Stimulated activated CD4-positive, alpha-beta T cell treated with anti-CD3 and anti-CD28 coated beads, Interleukin-12 subunit alpha, Interleukin-12 subunit beta, amount 100 ng/mL, for 24 hours (primary cell): ENCODE measurements around the gene SLC10A2.

Source experiments
- DNase-seq, 2 experiments: peaks; one replicate each; pipeline ENCODE4 v3.0.0-alpha.2; 2020; ENCODE audit warnings: low read depth in 2 of 2

Gene SLC10A2

DNA sequence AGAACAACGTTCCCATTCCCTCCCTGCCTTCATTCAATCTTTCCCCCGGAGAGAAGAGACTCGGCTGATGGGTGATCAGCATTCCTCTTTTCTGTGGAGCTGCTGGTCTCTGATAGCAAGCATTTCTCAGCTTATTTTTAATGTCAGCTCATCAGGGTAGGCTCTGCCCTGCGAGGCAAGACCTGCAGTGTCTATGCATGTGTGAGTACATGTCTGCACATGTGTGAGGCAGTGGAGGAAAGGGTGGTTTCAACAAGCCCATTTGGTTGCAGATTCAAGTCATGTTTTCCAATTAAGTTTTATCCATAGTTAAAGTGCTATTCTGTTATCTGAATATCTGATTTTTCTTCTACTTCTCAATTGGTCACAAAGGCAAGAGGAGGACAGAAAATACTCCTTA is 19.5 kb downstream of the SLC10A2 start:
- no peak for DNase-seq

DNA sequence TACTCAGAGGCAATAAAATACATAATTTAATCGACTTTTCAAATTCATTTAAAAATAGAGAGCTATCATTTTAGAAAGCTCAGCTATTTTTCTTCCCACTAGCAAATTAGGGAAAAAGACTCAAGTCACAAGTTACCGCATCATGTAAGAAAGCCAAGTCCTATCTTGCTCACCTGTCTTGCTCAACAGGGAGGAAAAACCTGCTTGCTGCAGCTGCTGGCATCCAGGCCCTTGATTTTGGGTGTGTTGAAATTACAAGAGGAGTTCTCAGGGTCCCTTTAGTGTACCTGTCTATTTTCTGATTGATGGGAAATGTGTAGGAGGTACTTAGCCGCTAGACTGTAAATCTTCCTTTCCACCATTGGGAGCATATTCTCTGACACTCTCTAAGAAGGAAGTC is 22.2 kb downstream of the SLC10A2 start:
- no peak for DNase-seq

DNA sequence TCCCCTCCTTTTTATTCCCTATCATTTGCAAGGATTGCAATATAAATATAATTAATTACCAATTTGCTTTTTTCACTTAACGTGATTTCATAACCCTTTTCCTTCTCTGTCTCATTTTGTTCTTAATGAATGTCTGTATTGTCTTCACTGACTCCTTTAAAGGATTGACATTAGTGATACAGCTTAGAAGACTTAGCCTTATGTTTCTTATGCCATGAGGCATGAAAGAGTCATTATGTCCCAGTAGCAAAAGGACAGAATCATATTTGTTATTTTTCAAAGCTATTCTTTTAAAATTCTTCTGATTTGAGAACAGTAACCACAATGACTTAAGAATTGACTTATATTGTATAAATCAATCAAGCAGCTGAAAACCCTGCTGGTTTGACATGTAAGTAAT is 26.2 kb downstream of the SLC10A2 start:
- no peak for DNase-seq

DNA sequence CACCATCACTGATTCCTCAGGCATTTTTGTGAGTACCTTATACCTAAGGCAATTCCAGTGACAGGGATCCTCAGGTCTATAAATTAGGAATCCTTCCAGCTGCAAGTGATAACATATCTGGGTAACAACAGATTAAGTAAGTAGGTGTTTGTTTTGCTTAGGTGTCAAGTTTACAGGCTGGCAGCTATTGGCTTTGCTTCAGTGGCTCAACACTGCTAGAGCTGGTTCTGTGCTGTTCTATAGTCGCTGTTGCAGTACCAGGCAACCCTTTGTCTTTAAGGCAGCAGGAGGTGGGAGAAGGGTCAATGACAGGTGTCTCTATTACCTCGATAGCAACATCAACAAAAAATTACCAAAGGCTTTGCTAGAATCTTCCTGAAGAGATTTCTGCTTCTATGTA is 27.0 kb downstream of the SLC10A2 start:
- DNase-seq: no peak

DNA sequence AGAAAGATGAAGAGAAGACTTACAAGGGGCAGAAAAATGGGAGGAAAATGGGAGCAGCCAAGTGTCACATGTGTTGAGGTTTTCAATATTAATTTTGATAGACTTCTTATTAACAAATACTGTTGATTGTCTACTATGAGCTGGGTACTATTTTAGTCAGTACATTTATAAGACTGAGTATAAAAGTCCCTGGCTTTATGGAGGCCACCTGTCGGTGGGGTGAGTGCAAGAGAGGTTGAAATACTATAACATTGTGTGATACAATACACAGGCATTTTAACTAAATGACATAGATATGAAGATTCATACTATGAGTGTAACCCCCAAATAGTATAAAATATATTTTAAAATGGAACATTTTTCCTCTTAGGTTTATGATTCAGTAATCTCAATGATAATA is 29.9 kb downstream of the SLC10A2 start:
- no peak for DNase-seq

DNA sequence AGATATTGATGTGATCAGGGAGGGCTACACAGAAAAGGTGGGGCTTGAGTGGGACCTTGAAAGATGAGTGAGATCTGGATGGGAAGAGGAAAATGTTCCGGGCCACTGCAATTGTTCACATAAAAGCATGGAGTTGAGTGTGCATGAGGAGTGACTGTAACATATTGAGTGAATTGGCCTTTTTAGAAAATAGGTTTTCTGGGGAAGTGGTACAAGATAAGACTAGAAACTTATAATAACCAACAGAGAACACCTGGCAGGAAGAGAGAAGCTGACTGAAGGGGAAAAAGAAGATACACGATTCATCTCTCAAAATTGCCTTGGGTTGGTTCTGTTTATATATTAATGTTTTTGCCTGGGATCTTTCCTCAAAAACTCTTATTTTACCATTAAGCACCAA is 32.2 kb downstream of the SLC10A2 start:
- no peak for DNase-seq

DNA sequence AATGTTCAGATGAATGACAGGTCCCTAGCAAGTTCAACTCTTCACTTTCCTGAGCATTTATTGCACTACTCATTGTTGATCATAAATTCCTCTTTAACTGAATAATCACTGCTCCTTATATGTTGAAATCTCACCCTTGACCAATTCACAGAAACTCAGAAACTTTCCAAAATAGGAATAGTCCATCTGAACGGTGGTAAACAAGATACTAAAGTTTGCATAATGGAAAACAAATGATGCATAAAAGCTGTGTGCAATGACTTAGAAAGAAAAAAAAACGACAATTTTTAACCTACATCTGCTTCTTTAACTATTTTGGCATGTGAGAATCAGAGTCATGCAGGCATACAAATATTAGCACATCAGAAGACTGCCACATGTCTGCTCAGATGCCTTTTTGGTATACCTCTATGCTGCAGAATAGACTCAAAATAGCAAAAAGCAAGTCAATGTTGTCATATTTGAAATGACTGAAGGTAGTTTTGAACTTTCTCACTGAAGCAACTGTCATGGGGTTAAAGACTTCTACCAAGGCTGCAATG is 34.8 kb downstream of the SLC10A2 start:
- DNase-seq: no peak

DNA sequence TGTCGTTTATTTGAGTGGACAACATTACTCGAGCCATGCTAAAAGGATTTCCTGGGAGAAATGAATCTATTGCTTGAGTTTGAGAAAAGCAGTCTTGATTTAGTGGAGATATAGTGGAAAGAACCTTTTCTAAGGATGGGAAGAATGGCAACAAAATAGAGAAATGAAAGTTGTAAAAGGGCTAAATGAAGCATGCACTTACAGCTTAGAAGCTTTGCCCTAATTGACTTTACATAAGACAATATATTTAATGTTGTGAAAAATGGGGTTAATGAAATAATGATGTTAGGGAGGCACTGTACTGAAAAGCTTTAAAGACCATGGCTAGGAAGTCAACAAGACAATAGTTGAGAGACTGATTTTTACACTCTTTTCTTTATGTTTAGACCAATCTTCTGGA is 35.4 kb downstream of the SLC10A2 start:
- no peak for DNase-seq

DNA sequence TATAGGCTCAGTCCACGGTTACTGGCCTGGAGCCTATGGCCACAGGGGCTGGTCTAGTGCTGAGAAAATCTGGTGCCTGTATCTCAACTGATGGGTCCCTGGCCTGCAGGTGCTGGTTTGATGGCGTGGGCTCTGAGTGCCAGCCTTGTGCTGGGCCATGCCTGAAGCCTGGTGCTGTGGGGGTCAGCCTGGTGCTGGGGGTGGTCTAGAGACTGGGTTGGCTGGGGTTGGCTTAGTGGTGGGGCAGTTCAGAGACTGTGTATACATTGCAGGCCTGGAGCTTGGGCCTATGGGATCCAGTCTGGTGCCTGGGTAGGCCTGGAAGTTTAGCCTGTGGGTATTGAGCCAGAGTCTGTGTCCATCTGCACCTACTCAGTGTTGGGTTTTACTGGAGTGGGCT is 36.4 kb downstream of the SLC10A2 start:
- no peak for DNase-seq

DNA sequence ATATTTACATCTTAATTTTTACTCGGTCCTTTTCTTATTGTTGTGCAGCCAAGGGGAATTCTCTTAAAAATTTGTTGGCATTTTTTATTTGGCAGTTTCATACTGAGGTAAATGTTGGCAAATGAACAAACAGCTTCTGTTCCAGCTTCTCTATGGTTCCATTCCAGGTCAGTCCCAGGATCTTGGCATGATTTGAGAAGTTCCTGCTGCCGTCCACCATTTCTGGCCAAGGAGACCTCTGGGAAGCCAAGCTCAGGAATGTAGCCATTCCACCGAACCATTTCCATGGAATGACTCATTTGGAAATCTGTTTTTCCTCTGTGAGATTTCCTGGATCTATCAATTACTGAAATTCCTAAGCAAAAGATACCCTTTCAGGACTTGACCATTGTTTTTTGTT is 43.9 kb downstream of the SLC10A2 start:
- no peak for DNase-seq

DNA sequence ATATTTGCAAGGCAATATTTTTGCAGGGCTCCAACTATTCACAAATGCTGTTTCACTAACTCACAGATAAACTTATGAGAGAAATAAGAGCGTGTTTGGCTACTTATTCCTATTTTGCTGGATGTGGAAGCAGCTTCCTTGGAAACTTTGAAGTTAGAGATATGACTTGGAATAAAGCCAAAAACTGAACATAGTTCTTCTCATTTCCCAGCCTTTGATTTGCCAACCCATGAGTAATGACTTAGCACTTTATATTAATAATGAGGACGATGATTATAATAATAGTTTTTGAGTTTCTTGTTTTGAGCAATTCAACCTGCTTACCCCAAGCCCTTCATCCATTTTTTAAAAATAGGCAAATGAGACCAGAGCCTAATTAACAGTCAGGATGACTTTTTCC is 47.7 kb downstream of the SLC10A2 start:
- no peak for DNase-seq

DNA sequence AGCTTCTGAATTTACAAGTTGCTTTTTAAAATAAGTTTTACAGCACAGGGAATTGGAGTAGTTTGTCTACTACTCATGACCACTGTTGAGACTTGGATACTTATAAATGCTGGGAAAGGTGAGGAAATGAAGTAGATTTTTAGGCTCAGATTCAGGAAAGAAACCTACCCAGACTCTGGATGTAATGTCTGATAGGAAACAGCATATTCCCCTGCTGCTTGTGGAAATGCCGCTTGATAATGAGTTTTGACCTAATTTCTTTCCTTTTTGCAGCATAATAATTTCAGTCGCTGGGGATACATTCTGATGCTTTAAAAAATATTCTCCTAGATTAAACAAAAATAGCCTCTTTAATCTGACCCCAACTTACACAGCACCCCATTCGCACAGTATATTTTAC is 53.6 kb downstream of the SLC10A2 start:
- no peak for DNase-seq

DNA sequence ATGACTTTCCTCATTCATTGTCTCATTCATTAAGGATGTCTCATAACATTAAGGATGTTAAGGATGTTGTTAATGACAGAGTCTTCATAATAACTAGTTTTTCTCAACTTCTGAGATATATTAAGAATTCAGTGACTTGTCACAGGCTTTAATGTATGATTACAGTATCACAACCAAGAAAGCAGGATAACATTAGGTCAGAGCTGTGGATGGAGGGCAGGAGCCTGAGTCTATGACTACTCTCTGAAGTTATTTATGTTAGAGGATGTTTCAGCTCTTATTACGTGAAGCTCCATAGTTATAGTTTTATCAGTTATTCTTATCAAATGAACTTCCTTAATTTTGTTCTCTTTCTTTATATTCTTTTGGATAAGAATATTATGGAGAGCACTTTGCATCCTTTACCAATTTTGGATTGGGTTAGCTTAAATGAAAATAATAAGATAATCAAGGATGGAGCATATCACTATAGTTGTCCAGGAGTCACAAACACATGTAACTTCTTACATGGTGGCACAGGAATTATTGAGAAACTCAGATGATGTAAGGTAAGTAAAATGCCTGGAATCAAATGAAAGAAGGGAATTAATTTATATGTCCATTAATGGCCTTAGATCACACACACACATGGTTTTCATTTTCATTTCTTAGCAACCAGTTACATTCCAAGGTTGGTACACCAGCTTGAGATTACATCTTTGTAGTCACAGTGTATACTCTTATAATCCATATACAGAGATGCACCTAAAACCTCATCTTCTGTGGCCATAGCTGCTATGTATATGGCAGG is 57.0 kb downstream of the SLC10A2 start:
- DNase-seq: no peak

DNA sequence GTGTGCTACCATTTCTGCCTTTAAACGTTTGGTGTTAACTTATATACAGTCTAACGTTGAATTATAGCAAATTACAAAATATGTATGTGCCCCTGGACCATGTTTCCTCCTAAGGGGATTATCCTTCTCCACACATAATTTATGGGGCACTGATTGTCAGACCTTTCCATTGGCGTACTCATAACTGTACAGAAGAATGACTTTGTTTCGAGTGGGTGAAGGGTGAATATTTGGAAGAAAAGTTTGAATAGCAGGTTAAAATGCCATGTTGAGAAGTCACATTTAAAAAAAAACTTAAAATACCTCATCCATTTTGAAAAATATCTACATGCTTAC is 58.8 kb downstream of the SLC10A2 start:
- no peak for DNase-seq

DNA sequence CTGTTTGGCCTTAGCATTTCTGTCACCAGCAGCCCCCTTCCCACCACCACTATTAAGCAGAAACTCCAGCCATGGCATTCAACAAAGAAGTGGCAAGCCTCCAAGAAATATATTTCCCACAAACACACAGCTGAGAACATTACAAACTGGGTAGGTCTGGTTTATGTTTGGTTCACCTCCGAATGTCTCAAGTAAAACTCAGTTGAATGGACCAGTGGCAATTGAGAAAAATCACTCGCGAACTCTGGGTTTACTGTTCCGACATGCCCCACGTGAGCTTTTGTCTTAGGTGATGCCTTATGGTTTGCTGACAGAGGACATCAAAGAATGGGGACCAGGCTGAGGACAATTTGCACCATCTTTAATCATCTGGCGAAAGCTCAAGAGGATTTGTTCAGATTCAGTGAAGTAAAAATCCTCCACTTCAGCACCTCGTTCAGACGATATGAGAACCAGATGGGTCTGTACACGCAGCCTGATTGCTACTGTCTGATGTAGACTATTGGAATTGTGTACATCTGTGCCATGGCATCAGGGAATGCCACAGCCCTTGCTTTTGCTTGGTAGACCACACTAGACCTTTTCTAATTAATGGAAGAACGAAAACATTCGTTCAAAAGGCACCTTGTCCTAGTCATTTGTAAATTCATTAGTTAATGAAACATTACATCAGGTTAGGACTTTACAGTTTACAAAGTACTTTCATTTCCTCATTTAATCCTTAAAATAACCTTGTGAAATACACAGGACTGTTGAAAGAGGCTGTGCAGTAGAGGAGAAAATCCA is 59.4 kb downstream of the SLC10A2 start:
- DNase-seq: no peak

DNA sequence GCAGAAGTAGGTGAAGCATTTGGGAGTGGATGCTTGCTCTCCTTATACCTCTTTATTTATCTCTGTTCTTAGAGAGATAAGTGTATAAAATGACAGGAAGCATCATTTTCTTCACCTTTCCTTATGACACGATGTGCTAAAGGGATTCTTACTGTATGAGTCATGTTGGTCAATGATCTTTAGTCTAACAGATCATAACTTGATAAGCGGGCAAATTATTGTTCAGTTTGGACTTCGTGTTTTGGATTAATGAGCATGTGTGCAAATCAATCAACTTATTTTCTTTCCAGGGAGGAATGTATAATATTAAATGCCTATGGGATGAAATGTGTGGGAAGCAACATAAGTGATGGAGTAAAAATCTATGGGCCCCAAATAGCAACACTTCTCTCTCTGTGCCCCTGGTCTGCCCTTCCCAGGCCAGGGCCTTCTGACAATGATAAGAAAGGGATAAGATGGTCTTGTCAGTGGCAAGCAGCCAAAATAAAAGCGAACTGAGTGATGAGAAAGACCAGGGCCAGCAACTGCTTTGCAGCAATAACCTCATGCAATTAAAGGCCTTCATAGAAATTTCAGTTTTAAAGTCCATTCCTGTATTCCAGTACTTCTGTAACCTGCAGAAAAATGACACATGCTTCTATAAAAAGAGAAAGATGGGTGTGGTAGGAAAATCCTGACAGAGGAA is 61.4 kb downstream of the SLC10A2 start:
- DNase-seq: no peak

DNA sequence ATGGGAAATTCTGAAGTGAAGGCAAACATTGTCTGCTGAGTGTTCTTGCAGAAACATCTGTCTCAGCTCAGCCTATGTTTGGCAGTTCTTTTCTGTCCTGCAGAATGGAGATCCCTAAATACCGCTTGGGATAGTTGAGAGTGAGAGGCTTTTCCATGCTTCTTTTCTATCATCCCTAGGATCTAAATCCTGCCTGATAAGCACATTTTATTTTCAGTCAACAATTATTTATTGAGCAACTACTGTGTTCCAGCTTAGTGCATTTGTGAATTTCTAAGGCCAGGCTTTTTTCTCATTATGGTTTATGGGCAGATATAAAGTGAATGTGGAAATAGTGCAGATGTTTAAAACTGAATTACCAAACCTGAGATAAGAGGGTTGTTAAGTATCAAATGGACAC is 62.6 kb downstream of the SLC10A2 start:
- DNase-seq: no peak

DNA sequence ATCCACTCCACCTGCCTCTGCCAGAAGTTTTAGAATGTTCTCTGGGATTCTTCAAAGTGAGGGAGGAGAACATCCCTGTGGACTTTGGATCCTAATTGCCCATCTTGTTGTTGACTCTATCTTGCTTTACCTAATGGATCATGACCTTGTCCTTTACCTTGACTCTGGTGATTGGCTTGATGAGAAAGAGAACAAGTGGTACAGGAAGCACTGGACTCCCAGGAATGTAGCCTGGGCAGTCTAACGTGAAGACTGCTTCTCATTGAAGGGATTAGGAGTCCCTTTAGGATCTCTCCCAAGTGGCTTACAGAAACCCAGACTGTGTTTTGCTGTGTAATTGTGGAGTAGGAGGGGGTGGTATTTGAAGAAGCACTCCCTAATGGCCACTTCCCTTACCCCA is 63.9 kb downstream of the SLC10A2 start:
- DNase-seq: no peak

DNA sequence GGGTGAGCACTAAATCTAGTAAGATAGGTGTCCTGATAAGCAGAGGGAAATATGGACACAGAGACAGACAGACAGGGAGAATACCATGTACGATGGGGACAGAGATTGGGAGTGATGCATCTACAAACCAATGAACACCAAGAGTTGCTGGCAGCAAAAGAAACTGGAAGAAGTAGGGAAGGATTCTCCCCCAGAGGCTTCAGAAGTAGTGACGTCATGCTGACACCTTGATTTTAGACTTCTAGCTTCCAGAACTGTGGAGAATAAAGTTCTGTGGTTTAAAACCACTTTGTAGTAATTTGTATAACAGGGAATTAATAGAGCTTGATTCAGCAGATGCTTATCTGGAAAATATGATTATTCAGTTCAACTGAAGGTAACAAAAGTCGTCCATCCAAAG is 66.1 kb downstream of the SLC10A2 start:
- DNase-seq: no peak

DNA sequence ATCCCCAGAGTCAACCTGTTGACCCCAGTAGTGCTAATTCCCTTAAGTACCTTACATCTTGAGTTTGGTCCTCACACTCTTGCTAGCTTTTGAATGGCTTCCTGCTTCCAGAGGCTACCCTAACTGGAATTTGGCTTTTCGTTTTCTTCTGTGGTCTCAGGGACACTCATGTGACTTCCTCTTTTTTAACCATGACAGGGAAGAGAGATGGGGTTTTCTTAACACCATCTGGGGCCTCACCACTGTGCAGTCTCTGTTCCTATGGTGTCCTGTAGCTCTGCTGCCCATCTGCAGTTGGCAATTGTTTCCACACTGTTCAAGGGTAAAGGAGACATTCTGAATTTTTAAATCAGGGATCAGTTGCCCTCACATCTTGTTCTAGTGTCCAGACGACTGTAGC is 66.7 kb downstream of the SLC10A2 start:
- no peak for DNase-seq
